ENCODE data around the gene AFAP1.

DNA sequence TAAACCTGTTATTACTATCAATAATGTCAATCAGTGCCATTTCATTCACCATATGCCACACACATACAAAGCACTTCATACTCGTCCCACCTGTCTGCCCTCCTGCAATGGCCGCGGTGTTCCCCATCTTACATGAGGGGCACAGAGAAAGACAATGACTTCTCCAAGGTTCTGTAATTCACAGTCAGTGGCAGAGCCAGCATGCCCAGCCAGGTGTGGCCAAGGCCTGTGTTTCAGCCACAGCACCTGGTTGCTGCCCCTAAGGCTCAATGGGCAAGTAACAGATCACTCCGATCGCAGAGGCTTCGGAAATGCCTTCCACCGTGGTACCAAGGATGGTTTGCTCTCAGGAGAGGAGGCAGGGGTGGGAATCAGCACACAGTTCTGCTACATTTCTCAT lies 10.9 kb downstream of the AFAP1 start:
- TF ChIP-seq EZH2phosphoT487 (IDR thresholded peaks at IDR 0.05) (no peak), CTCF (IDR thresholded peaks at IDR 0.05) (no peak)

Data from neural progenitor cell (in vitro differentiated cells).